K562 (cell line): ENCODE data around the gene ZEB2.

ENCODE experiments used
- CHD2 ChIP-seq: IDR thresholded peaks from 2 replicates; pipeline ENCODE4 v1.6.1; 2011; ENCODE audit warnings: low read depth, low read length
- CTCF ChIP-seq, 3 experiments: IDR thresholded peaks in 2 of 3; conservative IDR thresholded peaks in 1 of 3; 2 replicates each; pipeline ENCODE4 v1.5.1; 2011 to 2012; ENCODE audit warnings: low read length in 3 of 3, mild to moderate bottlenecking in 3 of 3, control low read depth in 2 of 3, improper control_type of control experiment in 1 of 3, inconsistent platforms in 1 of 3, low read depth in 1 of 3, mixed read lengths in 1 of 3, moderate library complexity in 1 of 3; ENCODE audit not compliant: insufficient read depth in 2 of 3
- DIDO1 ChIP-seq: fragments of 450-650 bp; IDR thresholded peaks from 2 replicates; pipeline ENCODE4 v1.6.1; 2016; ENCODE audit warnings: low read depth, missing biosample characterization, missing genetic modification characterization
- E2F1 ChIP-seq: sonication (generic); formaldehyde crosslinking; IDR thresholded peaks from 2 replicates; pipeline ENCODE4 v1.8.1; 2023; ENCODE audit warnings: mild to moderate bottlenecking, missing genetic modification reagents, moderate library complexity
- ELF1 ChIP-seq: fragments of 200-800 bp; sonication (Bioruptor generic); IDR thresholded peaks from 2 replicates; pipeline ENCODE4 v1.6.1; 2016; ENCODE audit warnings: missing genetic modification characterization, missing compliant biosample characterization
- ELF2 ChIP-seq: fragments of 250-450 bp; sonication (Bioruptor Pico); IDR thresholded peaks from 2 replicates; pipeline ENCODE4 v1.5.0; 2021; ENCODE audit warnings: mild to moderate bottlenecking
- ELF4 ChIP-seq: fragments of 450-650 bp; formaldehyde crosslinking; IDR thresholded peaks from 2 replicates; pipeline ENCODE4 v1.4.0; 2022; ENCODE audit warnings: missing genetic modification characterization
- KLF16 ChIP-seq: IDR thresholded peaks from 2 replicates; pipeline ENCODE4 v1.6.1; 2016; ENCODE audit warnings: antibody characterized with exemption
- MAFK ChIP-seq: IDR thresholded peaks from 2 replicates; pipeline ENCODE4 v1.6.1; 2011; ENCODE audit warnings: low read length, improper control_type of control experiment
- NCOA6 ChIP-seq: fragments of 450-650 bp; IDR thresholded peaks from 2 replicates; pipeline ENCODE4 v1.6.1; 2017; ENCODE audit warnings: mild to moderate bottlenecking
- PHF8 ChIP-seq: fragments of 200-600 bp; sonication (generic); IDR thresholded peaks from 2 replicates; pipeline ENCODE4 v1.6.1; 2012; ENCODE audit warnings: mixed run types, mild to moderate bottlenecking, inconsistent platforms, low read length, moderate library complexity, borderline replicate concordance
- POLR2A ChIP-seq: fragments of 450-650 bp; conservative IDR thresholded peaks from 2 replicates; pipeline ENCODE4 v1.6.1; 2016
- POLR2AphosphoS5 ChIP-seq: IDR thresholded peaks from 2 replicates; pipeline ENCODE4 v1.6.1; 2011; ENCODE audit warnings: mild to moderate bottlenecking, low read depth, low read length, moderate library complexity; ENCODE audit not compliant: control insufficient read depth, insufficient read depth
- YY1 ChIP-seq, 3 experiments: IDR thresholded peaks; 2 replicates each; pipeline ENCODE4 v1.6.1; 2011; ENCODE audit warnings: low read length in 2 of 3, mild to moderate bottlenecking in 2 of 3, moderate library complexity in 2 of 3, borderline replicate concordance in 1 of 3, control low read depth in 1 of 3, low read depth in 1 of 3; ENCODE audit not compliant: insufficient read depth in 3 of 3, insufficient replicate concordance in 2 of 3, control insufficient read depth in 1 of 3, insufficient read length in 1 of 3; ENCODE audit errors: extremely low read depth in 1 of 3

DNA sequence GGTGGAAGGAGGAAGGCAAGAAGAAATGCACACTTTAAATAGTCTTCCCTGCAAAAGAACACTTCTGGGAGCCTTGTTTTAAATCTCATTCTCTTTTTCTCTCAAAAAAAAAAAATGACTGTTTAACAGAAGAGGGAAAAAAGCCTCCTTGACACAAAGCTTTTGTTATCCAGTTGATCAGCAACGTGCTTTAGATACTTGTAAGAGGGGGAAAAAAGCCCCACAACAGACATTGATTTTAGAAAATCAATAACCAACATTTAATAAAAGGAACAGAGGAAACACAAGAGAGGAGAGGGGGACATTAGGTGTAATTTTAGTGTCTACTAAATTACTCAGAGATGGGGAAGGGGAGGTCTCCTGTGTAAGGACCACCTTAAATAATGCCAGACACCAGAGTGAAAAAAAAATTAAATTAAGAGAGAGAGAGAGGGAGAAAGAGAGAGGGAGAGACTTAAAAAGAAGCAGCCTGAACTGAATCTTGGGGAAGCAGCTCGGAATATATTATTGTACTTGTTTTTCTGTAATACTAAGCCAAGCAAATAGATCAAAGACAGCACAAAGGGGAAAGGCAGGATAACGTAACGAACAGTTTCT lies 4.7 kb downstream of the ZEB2 start:
- TF ChIP-seq ELF1 (tag) (no peak), YY1 (IDR thresholded peaks at IDR 0.05; ENCODE audit: borderline replicate concordance in 1 of 3, control insufficient read depth in 1 of 3, extremely low read depth in 1 of 3, insufficient read depth in 3 of 3, insufficient read length in 1 of 3, insufficient replicate concordance in 2 of 3, low read depth in 1 of 3, low read length in 2 of 3) (no peak), E2F1 (CRISPR knock-in tag) (no peak), KLF16 (no peak), CHD2 (no peak), NCOA6 (no peak), CTCF (IDR thresholded peaks at IDR 0.05 in 2 of 3, conservative IDR thresholded peaks at IDR 0.05 in 1 of 3; ENCODE audit: insufficient read depth in 2 of 3, low read depth in 1 of 3, low read length in 3 of 3) (no peak), ELF4 (CRISPR knock-in tag) (no peak), MAFK (no peak), DIDO1 (tag) (no peak), ELF2 (CRISPR knock-in tag) (no peak), POLR2A (no peak; the same call in 1 of the 2 replicates), POLR2AphosphoS5 (no peak), PHF8 (no peak)
